ENCODE data around the gene TNFRSF8.

TNFRSF8 gene

GRCh38 chr1:12060500-12060899 lies 2.6 kb upstream of the TNFRSF8 start:
- no peak for DNase-seq (ENCODE audit: low read depth)

- DNase-seq (ENCODE audit: low read depth), result no peak
Observed at GRCh38 chr1:12064073-12064969, 1.2 kb downstream of the TNFRSF8 start.

GRCh38 chr1:12065872-12066271 lies 2.8 kb downstream of the TNFRSF8 start:
- DNase-seq (ENCODE audit: low read depth), result no peak

DNA sequence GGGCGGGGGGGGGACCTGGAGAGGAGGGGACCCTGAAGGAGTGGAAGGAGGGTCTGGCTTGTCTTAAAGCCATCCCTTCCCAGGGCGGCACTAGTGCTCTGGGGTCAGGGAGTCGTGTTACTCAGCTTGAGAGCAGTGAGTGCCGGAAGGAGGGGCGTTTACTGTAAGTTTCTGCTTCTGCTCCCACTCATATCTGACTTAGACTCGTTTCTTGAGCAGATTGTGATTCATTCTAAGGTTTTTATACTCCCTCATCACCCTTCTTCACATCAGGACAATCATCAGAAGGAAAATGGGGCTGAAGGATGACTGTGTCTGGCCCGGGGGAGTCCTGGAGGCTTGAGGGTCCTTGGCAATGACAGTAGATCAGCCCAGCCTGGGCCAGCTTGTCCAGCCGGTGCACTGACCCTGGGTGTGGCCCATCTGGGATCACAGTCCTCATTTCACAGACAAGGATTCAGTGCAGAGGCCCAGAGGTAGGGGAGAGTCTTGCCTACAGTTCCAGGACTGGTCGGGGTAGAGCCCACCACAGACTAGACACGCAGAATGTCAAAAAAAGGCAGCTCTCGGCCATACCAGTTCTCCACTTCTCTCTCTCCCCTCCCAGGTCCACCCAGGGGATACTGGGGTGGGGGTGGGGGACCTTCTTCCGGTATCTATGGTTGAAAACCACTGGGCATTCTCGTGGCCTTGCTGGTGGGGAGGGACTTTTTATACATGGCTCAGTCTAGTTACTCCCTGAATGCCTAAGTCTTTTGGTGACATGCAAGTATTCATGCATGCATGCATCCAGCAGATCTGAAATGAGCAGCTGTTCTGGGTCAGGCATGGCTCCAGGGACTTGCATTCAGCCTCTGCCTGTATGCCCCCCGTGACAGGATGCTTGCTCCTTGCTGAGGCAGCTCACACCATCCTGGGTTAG lies 5.1 kb downstream of the TNFRSF8 start:
- no peak for DNase-seq (ENCODE audit: low read depth)

- no peak for DNase-seq (ENCODE audit: low read depth)
Observed at GRCh38 chr1:12069623-12070244, 6.6 kb downstream of the TNFRSF8 start.

- DNase-seq (ENCODE audit: low read depth), result no peak
Observed at GRCh38 chr1:12071892-12072291, 8.8 kb downstream of the TNFRSF8 start.

DNA sequence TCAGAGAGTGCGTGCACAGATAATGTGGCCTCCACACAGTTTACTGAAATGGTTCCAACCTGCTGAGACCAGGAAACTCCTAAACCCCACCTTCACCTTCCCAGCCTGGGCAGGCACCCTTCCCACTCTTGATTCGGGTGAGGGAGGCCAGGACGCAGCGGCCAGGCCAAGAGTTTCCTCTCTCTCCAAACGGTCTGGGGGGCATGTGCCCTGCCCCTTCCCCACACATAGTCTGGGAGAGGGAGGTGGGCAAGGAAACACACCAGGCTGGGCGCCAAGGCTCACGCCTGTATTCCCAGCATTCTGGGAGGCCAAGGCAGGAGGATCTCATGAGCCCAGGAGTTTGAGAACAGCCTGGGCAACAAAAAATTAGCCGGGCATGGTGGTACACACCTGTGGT lies 9.6 kb downstream of the TNFRSF8 start:
- no peak for DNase-seq (ENCODE audit: low read depth)

DNA sequence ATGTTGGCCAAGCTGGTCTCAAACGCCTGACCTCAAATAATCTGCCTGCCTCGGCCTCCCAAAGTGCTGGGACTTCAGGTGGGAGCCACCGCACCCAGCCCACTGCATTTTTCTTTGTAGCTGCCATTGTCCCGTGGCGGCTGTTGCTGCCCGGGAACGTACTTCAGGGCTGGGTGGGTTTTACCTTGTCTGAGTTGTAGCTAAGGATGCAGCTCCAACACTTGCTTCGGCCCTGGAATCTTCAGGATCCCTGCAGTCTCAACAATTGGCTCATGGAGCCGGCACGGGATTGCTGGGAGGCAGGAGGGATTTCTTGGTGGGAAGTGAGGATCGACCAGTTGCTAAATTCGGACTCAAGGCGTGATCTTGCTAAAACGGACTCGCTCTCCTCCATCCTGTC lies 10.7 kb downstream of the TNFRSF8 start:
- DNase-seq (ENCODE audit: low read depth), result no peak

- no peak for DNase-seq (ENCODE audit: low read depth)
Observed at GRCh38 chr1:12075195-12076114, 12.4 kb downstream of the TNFRSF8 start.

DNA sequence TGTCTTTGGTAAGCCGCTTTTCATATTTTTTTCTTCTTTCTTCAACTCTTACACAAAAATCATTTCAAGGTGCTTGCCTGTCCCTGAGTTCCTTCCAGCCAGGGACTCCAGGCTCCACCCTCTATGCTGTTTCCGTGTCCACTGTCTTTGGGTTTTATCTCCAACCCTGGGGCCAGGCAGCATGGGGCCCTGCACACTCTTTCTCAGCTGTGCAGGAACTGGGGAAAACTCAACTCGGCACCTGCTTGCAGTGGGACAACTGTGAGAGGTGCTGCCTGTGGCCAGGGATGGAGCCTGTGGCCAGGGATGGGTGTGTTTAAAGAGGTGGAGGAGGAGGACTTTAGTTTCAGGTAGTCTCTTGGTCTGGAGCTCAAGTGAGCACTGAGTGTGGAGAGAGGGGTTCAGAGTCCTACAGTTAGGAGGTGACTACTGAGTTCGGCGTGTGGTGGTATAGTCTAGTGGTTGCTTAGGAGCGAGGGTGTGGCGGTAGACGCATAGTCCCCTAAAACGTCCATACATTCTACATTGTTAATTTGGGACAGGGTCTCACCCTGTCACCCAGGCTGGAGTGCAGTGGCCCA lies 13.4 kb downstream of the TNFRSF8 start:
- no peak for DNase-seq (ENCODE audit: low read depth)

DNA sequence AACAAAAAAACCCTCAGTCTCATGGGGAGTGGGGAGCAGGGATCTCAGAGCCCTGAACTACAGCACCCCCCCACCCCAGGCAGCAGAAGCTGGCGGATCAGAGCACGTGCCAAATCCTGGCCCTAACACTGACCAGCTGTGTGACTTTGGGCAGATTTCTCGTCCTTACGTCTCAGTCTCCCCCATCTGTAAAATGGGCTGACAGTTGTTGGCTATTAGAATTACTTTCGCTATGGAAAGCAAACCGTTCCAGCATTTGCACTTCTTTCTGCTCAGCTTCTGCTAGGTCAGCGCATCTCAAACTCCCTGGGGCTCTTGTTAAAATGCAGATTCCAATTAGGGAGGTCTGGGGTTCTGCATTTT lies 15.5 kb downstream of the TNFRSF8 start:
- no peak for DNase-seq (ENCODE audit: low read depth)

GRCh38 chr1:12078938-12079861 lies 16.1 kb downstream of the TNFRSF8 start:
- no peak for DNase-seq (ENCODE audit: low read depth)

DNA sequence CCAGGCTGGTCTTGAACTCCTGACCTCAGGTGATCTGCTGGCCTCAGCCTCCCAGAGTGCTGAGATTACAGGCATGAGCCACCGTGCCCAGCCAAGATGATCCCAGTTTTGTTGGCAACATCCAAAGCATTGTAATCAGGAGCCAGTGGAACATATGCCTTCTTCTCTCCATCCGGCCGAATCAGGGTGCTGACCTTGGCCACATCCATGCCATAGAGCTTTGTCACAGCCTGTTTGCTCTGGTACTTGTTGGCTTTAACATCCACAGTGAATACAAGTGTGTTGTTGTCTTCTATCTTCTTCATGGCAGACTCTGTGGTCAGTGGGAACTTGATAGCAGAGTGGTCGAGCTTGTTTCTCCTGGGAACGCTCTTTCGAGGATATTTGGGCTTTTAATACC lies 17.1 kb downstream of the TNFRSF8 start:
- no peak for DNase-seq (ENCODE audit: low read depth)

GRCh38 chr1:12080773-12081556 lies 17.9 kb downstream of the TNFRSF8 start:
- no peak for DNase-seq (ENCODE audit: low read depth)

DNA sequence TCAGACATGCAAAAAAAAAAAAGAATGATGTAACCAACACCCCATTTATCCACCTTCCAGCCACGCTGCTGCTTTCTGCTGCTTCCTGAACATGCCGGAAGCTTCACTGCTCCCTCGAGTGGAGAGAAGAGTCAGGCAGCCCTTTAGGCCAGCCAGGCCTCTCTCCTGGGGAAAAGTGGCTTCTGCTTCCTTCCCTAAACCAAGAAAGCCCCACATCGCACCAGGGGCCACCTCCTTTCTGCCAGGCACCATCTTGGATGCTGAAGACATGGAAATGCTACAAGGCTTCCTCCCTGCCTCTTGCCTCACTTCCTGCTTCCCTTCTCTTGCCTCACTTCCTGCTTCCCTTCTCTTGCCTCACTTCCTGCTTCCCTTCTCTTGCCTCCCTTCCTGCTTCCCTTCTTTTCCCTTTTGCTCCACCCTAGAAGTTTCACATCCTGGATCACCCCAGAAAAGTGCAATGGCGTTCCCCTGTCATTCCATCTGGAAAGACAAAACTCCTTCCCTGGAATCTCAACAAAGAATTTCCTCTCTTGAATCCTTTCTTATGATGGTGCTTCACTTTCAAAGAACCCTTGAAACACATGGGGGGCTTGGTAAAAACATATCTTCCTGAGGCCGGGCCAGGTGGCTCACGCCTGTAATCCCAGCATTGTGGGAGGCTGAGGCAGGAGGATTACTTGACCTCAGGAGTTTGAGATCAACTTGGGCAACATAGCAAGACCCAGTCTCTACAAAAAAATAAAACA lies 18.7 kb downstream of the TNFRSF8 start:
- no peak for DNase-seq (ENCODE audit: low read depth)

- no peak for DNase-seq (ENCODE audit: low read depth)
Observed at GRCh38 chr1:12082988-12083387, 19.9 kb downstream of the TNFRSF8 start.

DNA sequence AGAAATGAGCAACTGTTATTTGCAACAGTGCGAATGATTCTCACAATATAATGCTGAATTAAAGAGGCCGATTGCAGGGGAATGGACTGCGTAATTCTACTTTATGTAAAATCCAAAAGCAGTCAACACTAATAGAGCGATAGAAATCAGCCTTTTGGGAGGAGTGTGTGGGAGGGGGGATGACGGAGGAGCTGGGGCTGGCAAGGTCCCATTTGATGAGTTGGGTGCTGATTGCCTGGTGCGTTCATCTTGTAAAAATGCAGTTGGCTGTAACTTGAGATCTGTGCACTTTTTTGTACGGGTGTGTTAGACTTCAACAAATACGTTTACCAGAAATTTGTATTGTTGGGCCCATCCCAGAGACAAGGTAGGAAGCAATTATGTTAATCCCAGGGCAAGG lies 20.7 kb downstream of the TNFRSF8 start:
- DNase-seq (ENCODE audit: low read depth), result no peak

DNA sequence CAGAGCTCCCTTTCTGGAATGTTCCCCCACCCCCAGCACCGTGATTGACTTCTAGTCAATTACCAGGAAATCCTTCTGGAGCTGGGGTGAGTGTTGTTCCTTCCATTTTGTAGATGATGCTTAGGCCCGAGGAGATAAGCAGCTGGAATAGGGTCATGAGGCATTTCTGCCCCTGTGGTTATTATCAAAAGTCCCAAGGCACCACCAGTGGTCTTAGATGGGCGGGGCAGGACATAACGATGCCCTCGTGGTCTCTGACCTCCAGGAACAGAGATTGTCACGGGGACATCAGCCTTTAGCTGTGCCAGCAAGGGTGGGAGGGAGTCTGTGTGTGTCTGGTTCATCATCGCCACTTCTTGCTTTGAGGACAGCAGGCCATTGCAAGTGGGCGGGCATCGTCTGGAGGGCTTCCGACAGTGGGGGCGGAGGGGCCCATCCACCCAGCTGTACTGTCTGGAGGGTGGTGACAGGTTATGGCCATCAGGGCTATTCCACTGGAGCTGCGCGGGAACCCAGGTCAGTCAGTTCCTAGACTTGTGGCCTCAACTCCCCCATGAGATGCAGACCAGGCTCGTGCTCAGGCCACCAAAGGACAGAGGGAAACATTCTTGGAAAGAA lies 22.6 kb downstream of the TNFRSF8 start:
- no peak for DNase-seq (ENCODE audit: low read depth)
